Fibroblast of skin of left biceps (primary cell): ENCODE data around the gene RAB27B.
"Not testable (repeated sequence)": the region's sequence is repeated elsewhere in the genome, so short reads cannot be mapped to it uniquely, and the experiment has no call there.

Source experiments
- DNase-seq, 2 experiments: peaks; one replicate each; pipeline ENCODE4 v3.0.0-alpha.2; 2013; ENCODE audit warnings: low read depth in 2 of 2

Gene RAB27B

GRCh38 chr18:54815086-54815485, 13.2 kb upstream of the RAB27B start:
- no peak for DNase-seq

- DNase-seq = not testable (repeated sequence)
Observed at GRCh38 chr18:54820785-54821275, 7.4 kb upstream of the RAB27B start.

- peak in 1 of 2 experiments; percentile 58 for DNase-seq
Observed at GRCh38 chr18:54822872-54823845, 5.1 kb upstream of the RAB27B start.

GRCh38 chr18:54824761-54825160, 3.5 kb upstream of the RAB27B start:
- DNase-seq = no peak

GRCh38 chr18:54825601-54826344, 2.5 kb upstream of the RAB27B start:
- DNase-seq = no peak

GRCh38 chr18:54828986-54829385, 709 bp downstream of the RAB27B start:
- no peak for DNase-seq

GRCh38 chr18:54829856-54830255, 1.6 kb downstream of the RAB27B start:
- no peak for DNase-seq

- no peak for DNase-seq
Observed at GRCh38 chr18:54830260-54830659, 2.0 kb downstream of the RAB27B start.

GRCh38 chr18:54830866-54831265, 2.6 kb downstream of the RAB27B start:
- DNase-seq = no peak

GRCh38 chr18:54835944-54836343, 7.7 kb downstream of the RAB27B start:
- DNase-seq = no peak

- no peak for DNase-seq
Observed at GRCh38 chr18:54843314-54843713, 15.0 kb downstream of the RAB27B start.

- no peak for DNase-seq
Observed at GRCh38 chr18:54845787-54846186, 17.5 kb downstream of the RAB27B start.

- DNase-seq = no peak
Observed at GRCh38 chr18:54848121-54848520, 19.8 kb downstream of the RAB27B start.

- no peak for DNase-seq
Observed at GRCh38 chr18:54849683-54850082, 21.4 kb downstream of the RAB27B start.

- no peak for DNase-seq
Observed at GRCh38 chr18:54850598-54850997, 22.3 kb downstream of the RAB27B start.

GRCh38 chr18:54852780-54853675, 24.8 kb downstream of the RAB27B start:
- no peak for DNase-seq

GRCh38 chr18:54855050-54855449, 26.8 kb downstream of the RAB27B start:
- DNase-seq = not testable (repeated sequence)

GRCh38 chr18:54856105-54856646, 27.9 kb downstream of the RAB27B start:
- no peak for DNase-seq

- DNase-seq = no peak
Observed at GRCh38 chr18:54857499-54857898, 29.2 kb downstream of the RAB27B start.

GRCh38 chr18:54859667-54860421, 31.6 kb downstream of the RAB27B start:
- no peak for DNase-seq
